A673 (cell line): ENCODE data around the gene C10orf88. TPM values are rescaled to one million over a fixed set of nuclear protein-coding genes. Genes with fewer than 3 reads are reported as not detected.

Source experiments
- BruUV-seq: library from RNA; stranded (reverse); fragments of 400-500 nt; replicated peaks from 2 replicates; lab custom pipeline; 2021; lab: Mats Ljungman, UMichigan
- CTCF ChIA-PET: fragments of 300-600 bp; sonication (Branson Sonifier 250); formaldehyde crosslinking; loops from one replicate; lab custom pipeline; 2022; ENCODE audit warnings: antibody characterized with exemption; lab: Charles Lee
- POLR2A ChIA-PET: fragments of 300-600 bp; sonication (Branson Sonifier 250); formaldehyde crosslinking; loops from one replicate; lab custom pipeline; 2022; ENCODE audit warnings: antibody characterized with exemption; ENCODE audit not compliant: low non-redundant PET; lab: Charles Lee
- DNase-seq: peaks from one replicate; pipeline ENCODE4 v3.0.0-alpha.2; 2015; ENCODE audit warnings: low spot score
- H3K27ac ChIP-seq: fragments of 200-600 bp; sonication (generic); 2 replicates; pipeline ENCODE4 v1.5.1; 2016; ENCODE audit warnings: mixed run types, low read depth, mild to moderate bottlenecking, mixed read lengths, antibody characterized with exemption, low read length; ENCODE audit not compliant: poor library complexity, severe bottlenecking
- H3K27me3 ChIP-seq: fragments of 200-600 bp; sonication (generic); replicated peaks from 2 replicates; pipeline ENCODE4 v1.6.1; 2017; ENCODE audit warnings: mixed run types, low read depth, mild to moderate bottlenecking, mixed read lengths, antibody characterized with exemption, low read length; ENCODE audit not compliant: insufficient read depth, poor library complexity
- H3K36me3 ChIP-seq: fragments of 200-600 bp; sonication (generic); 2 replicates; pipeline ENCODE4 v1.6.1; 2016; ENCODE audit warnings: mixed run types, mild to moderate bottlenecking, mixed read lengths, antibody characterized with exemption, low read length; ENCODE audit not compliant: insufficient read depth, poor library complexity, severe bottlenecking
- H3K4me1 ChIP-seq: fragments of 200-600 bp; sonication (generic); 2 replicates; pipeline ENCODE4 v1.6.1; 2017; ENCODE audit warnings: mixed run types, mild to moderate bottlenecking, mixed read lengths, antibody characterized with exemption, low read length; ENCODE audit not compliant: insufficient read depth, poor library complexity, severe bottlenecking
- H3K4me3 ChIP-seq: fragments of 200-600 bp; sonication (generic); 2 replicates; pipeline ENCODE4 v1.5.1; 2016; ENCODE audit warnings: low read depth, mixed run types, mild to moderate bottlenecking, mixed read lengths, low read length; ENCODE audit not compliant: poor library complexity, severe bottlenecking
- H3K9me3 ChIP-seq: fragments of 200-600 bp; sonication (generic); 2 replicates; pipeline ENCODE4 v1.6.1; 2016; ENCODE audit warnings: mixed run types, low read depth, mild to moderate bottlenecking, mixed read lengths, antibody characterized with exemption, low read length; ENCODE audit not compliant: poor library complexity, severe bottlenecking
- CTCF ChIP-seq: fragments of 300-800, 200-600 bp; sonication (generic); conservative IDR thresholded peaks from 2 replicates; pipeline ENCODE4 v1.5.1; 2017; ENCODE audit warnings: low read depth, mild to moderate bottlenecking, antibody characterized with exemption, low read length, moderate library complexity, mixed read lengths
- EZH2 ChIP-seq: fragments of 200-600 bp; sonication (generic); IDR thresholded peaks from 2 replicates; pipeline ENCODE4 v1.6.1; 2017; ENCODE audit warnings: borderline replicate concordance, low read depth, mild to moderate bottlenecking, mixed read lengths, antibody characterized with exemption, low read length; ENCODE audit not compliant: poor library complexity, severe bottlenecking
- intact Hi-C: fragments of 100-400 bp; cut with micrococcal nuclease; formaldehyde crosslinking; loops from one replicate; pipeline ENCODE4 v1.10.0; 2022; ENCODE audit not compliant: unreplicated experiment
- total RNA-seq: library from RNA; stranded (reverse); gene quantifications from 2 replicates; pipeline ENCODE4 v1.2.3, GENCODE V29; 2021

The C10orf88 gene
- total RNA-seq, 1 experiment from 2014 or later, result 17.7 TPM

GRCh38 chr10:122999347-122999746 lies 45.3 kb upstream of the C10orf88 start:
- ChIA-PET CTCF (no interaction called here), POLR2A (no interaction called here)
- Histone ChIP-seq H3K36me3 (peaks cover 14% of the 10 kb centered on the region), H3K9me3 (no peaks in the 10 kb centered on the region), H3K4me3 (no peak overlapping the region), H3K4me1 (no peaks in the 10 kb centered on the region), H3K27ac (no peak overlapping the region), H3K27me3 (no peaks in the 10 kb centered on the region)
- no TSS peak for BruUV-seq
- DNase-seq, result no peak
- TF ChIP-seq EZH2 (no peak), CTCF (no peak)
- intact Hi-C loops, result no loop called here

- BruUV-seq, result no TSS peak
- no peak for TF ChIP-seq EZH2
- no peak for TF ChIP-seq CTCF
- Histone ChIP-seq H3K36me3 (peaks cover 15% of the 10 kb centered on the region), H3K27me3 (no peaks in the 10 kb centered on the region), H3K4me3 (no peak overlapping the region), H3K4me1 (no peaks in the 10 kb centered on the region), H3K27ac (no peak overlapping the region), H3K9me3 (no peaks in the 10 kb centered on the region)
- no peak for DNase-seq
- CTCF ChIA-PET, result no interaction called here
- intact Hi-C loops, result no loop called here
- POLR2A ChIA-PET, result no interaction called here
Observed at GRCh38 chr10:122998934-122999333, 44.9 kb upstream of the C10orf88 start.

GRCh38 chr10:122998360-122998917 lies 44.4 kb upstream of the C10orf88 start:
- ChIA-PET POLR2A (no interaction called here), CTCF (no interaction called here)
- no TSS peak for BruUV-seq
- Histone ChIP-seq H3K4me3 (no peak overlapping the region), H3K36me3 (peaks cover 15% of the 10 kb centered on the region), H3K27me3 (no peaks in the 10 kb centered on the region), H3K27ac (no peak overlapping the region), H3K9me3 (no peaks in the 10 kb centered on the region), H3K4me1 (no peaks in the 10 kb centered on the region)
- DNase-seq, result no peak
- intact Hi-C loops, result no loop called here
- no peak for TF ChIP-seq EZH2
- TF ChIP-seq CTCF, result no peak
